PC-9 (cell line): ENCODE results near the gene ACSL5. TPM values are rescaled to one million over a fixed set of nuclear protein-coding genes. Genes with fewer than 3 reads are reported as not detected.

Source experiments
- BruUV-seq: library from RNA; stranded (reverse); fragments of 400-500 nt; replicated peaks from 2 replicates; lab custom pipeline; 2021; lab: Mats Ljungman, UMichigan
- CTCF ChIA-PET: fragments of 300-600 bp; sonication (Branson Sonifier 250); formaldehyde crosslinking; loops from one replicate; lab custom pipeline; 2022; ENCODE audit warnings: antibody characterized with exemption; lab: Charles Lee
- POLR2A ChIA-PET: fragments of 300-600 bp; sonication (Branson Sonifier 250); formaldehyde crosslinking; loops from one replicate; lab custom pipeline; 2022; ENCODE audit warnings: antibody characterized with exemption; ENCODE audit not compliant: unreplicated experiment; lab: Charles Lee
- DNase-seq, 2 experiments: peaks; one replicate each; pipeline versions ENCODE4 v3.0.0 to v3.0.0-alpha.2; 2015 to 2022; ENCODE audit warnings: mixed read lengths in 1 of 2
- H2AFZ ChIP-seq: fragments of 200-600 bp; sonication (generic); 2 replicates; pipeline ENCODE4 v1.8.1; 2017; ENCODE audit warnings: antibody characterized with exemption
- H3F3A ChIP-seq: fragments of 200-600 bp; sonication (generic); 2 replicates; pipeline ENCODE4 v1.8.1; 2017; ENCODE audit warnings: antibody characterized with exemption, mild to moderate bottlenecking, low read depth; ENCODE audit not compliant: insufficient read depth
- H3K27ac ChIP-seq: fragments of 200-600 bp; sonication (generic); 2 replicates; pipeline ENCODE4 v1.6.1; 2016; ENCODE audit warnings: mixed run types
- H3K27me3 ChIP-seq: fragments of 200-600 bp; sonication (generic); 2 replicates; pipeline ENCODE4 v1.6.1; 2016; ENCODE audit warnings: low read depth, mixed run types; ENCODE audit not compliant: insufficient read depth
- H3K36me3 ChIP-seq: fragments of 200-600 bp; sonication (generic); 2 replicates; pipeline ENCODE4 v1.6.1; 2016; ENCODE audit warnings: low read depth, mixed run types
- H3K4me1 ChIP-seq: fragments of 200-600 bp; sonication (generic); replicated peaks from 2 replicates; pipeline ENCODE4 v1.6.1; 2016; ENCODE audit warnings: mixed run types; ENCODE audit not compliant: insufficient read depth
- H3K4me2 ChIP-seq: fragments of 200-600 bp; sonication (generic); 2 replicates; pipeline ENCODE4 v1.6.1; 2017; ENCODE audit warnings: mixed run types
- H3K4me3 ChIP-seq: fragments of 200-600 bp; sonication (generic); 2 replicates; pipeline ENCODE4 v1.6.1; 2016; ENCODE audit warnings: mixed run types
- H3K79me2 ChIP-seq: fragments of 200-600 bp; sonication (generic); 2 replicates; pipeline ENCODE4 v1.6.1; 2017; ENCODE audit warnings: low read depth, mixed run types
- H3K9me2 ChIP-seq: fragments of 200-600 bp; sonication (generic); 2 replicates; pipeline ENCODE4 v1.8.1; 2017; ENCODE audit warnings: mild to moderate bottlenecking; ENCODE audit not compliant: insufficient read depth
- H3K9me3 ChIP-seq: fragments of 200-600 bp; sonication (generic); 2 replicates; pipeline ENCODE4 v1.8.1; 2016; ENCODE audit warnings: low read depth; ENCODE audit not compliant: insufficient read depth
- H4K20me1 ChIP-seq: fragments of 200-600 bp; sonication (generic); 2 replicates; pipeline ENCODE4 v1.8.1; 2017; ENCODE audit not compliant: insufficient read depth
- EZH2 ChIP-seq: fragments of 200-600 bp; sonication (generic); IDR thresholded peaks from 2 replicates; pipeline ENCODE4 v1.8.0; 2017; ENCODE audit warnings: antibody characterized with exemption, low read depth
- intact Hi-C: fragments of 100-400 bp; cut with micrococcal nuclease; formaldehyde crosslinking; loops from one replicate; pipeline ENCODE4 v1.10.0; 2022; ENCODE audit not compliant: unreplicated experiment
- total RNA-seq: library from RNA; stranded (reverse); gene quantifications from 2 replicates; pipeline ENCODE4 v1.2.3, GENCODE V29; 2021
- TF ChIP-seq, protein P1 (sequence below): fragments of 200-600 bp; sonication (generic); conservative IDR thresholded peaks from 2 replicates; pipeline ENCODE4 v1.6.1; 2017; ENCODE audit warnings: mixed run types, antibody characterized with exemption, mild to moderate bottlenecking, moderate library complexity

Gene ACSL5
- total RNA-seq, 1 experiment from 2014 or later = 21.4 TPM

DNA sequence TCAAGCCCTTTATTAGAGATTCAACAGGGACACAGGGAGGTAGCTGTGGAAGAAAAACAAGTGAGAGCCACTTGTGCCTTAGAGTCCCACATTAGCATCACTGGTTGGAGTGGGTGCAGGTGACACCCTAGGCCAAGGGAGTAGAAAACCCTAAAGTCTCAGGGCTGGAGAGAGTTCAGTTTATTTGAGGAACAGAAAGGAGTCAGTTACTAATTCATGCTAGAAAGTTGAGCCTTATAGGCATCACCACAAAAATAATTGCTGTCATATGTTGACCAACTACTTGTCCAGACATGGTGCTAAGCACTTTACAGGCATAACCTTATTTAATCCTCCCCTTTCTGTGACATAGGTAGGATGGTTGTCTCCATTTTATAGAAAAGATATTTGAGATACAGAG, 20.9 kb upstream of the ACSL5 start:
- TF ChIP-seq EZH2 = no peak
- TF ChIP-seq, protein P1, sequence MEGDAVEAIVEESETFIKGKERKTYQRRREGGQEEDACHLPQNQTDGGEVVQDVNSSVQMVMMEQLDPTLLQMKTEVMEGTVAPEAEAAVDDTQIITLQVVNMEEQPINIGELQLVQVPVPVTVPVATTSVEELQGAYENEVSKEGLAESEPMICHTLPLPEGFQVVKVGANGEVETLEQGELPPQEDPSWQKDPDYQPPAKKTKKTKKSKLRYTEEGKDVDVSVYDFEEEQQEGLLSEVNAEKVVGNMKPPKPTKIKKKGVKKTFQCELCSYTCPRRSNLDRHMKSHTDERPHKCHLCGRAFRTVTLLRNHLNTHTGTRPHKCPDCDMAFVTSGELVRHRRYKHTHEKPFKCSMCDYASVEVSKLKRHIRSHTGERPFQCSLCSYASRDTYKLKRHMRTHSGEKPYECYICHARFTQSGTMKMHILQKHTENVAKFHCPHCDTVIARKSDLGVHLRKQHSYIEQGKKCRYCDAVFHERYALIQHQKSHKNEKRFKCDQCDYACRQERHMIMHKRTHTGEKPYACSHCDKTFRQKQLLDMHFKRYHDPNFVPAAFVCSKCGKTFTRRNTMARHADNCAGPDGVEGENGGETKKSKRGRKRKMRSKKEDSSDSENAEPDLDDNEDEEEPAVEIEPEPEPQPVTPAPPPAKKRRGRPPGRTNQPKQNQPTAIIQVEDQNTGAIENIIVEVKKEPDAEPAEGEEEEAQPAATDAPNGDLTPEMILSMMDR = no peak
- no peaks in the 10 kb centered on the region for H3K9me2 ChIP-seq
- no peaks in the 10 kb centered on the region for H3K79me2 ChIP-seq
- no peaks in the 10 kb centered on the region for H3K4me1 ChIP-seq
- H3K4me3 ChIP-seq = no peak overlapping the region
- H2AFZ ChIP-seq = no peak overlapping the region
- no peaks in the 10 kb centered on the region for H3K36me3 ChIP-seq
- ChIA-PET CTCF (no interaction called here), POLR2A (no interaction called here)
- no TSS peak for BruUV-seq
- H3K4me2 ChIP-seq = no peak overlapping the region
- no peak for DNase-seq
- H3F3A ChIP-seq = no peaks in the 10 kb centered on the region
- H3K27ac ChIP-seq = no peak overlapping the region
- H3K9me3 ChIP-seq = no peaks in the 10 kb centered on the region
- H3K27me3 ChIP-seq = no peaks in the 10 kb centered on the region
- intact Hi-C loops = no loop called here
- H4K20me1 ChIP-seq = no peaks in the 10 kb centered on the region

DNA sequence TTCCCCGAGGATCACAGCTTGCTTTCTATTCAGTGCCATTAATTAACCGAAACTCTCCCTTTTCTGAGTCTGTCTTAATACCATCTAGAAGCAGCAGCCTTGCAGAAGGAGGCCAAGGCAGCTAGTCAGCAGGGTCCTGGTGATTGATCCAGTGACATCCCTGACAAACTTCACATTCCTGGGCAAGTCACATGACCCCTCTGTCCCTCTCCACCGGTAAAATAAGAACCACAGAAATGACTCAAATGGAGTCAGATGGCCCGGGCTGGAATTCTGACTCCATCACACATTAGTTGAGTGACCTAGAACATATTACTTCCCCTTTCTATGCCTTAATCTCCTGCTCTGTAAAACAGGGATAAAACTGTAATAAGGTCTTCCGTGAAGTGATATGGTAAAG, 17.2 kb upstream of the ACSL5 start:
- H3K27ac ChIP-seq = no peak overlapping the region
- H3K4me3 ChIP-seq = no peak overlapping the region
- intact Hi-C loops = no loop called here
- no peaks in the 10 kb centered on the region for H3K79me2 ChIP-seq
- ChIA-PET POLR2A (no interaction called here), CTCF (no interaction called here)
- H3K9me2 ChIP-seq = no peaks in the 10 kb centered on the region
- H3K9me3 ChIP-seq = no peaks in the 10 kb centered on the region
- no peak overlapping the region for H3K4me2 ChIP-seq
- H3K27me3 ChIP-seq = no peaks in the 10 kb centered on the region
- H4K20me1 ChIP-seq = no peaks in the 10 kb centered on the region
- H3F3A ChIP-seq = peaks cover 11% of the 10 kb centered on the region; the same call in 1 of the 2 replicates
- TF ChIP-seq, protein P1 = no peak
- BruUV-seq = no TSS peak
- no peaks in the 10 kb centered on the region for H3K36me3 ChIP-seq
- no peak for DNase-seq
- H2AFZ ChIP-seq = no peak overlapping the region
- H3K4me1 ChIP-seq = peaks cover 16% of the 10 kb centered on the region

DNA sequence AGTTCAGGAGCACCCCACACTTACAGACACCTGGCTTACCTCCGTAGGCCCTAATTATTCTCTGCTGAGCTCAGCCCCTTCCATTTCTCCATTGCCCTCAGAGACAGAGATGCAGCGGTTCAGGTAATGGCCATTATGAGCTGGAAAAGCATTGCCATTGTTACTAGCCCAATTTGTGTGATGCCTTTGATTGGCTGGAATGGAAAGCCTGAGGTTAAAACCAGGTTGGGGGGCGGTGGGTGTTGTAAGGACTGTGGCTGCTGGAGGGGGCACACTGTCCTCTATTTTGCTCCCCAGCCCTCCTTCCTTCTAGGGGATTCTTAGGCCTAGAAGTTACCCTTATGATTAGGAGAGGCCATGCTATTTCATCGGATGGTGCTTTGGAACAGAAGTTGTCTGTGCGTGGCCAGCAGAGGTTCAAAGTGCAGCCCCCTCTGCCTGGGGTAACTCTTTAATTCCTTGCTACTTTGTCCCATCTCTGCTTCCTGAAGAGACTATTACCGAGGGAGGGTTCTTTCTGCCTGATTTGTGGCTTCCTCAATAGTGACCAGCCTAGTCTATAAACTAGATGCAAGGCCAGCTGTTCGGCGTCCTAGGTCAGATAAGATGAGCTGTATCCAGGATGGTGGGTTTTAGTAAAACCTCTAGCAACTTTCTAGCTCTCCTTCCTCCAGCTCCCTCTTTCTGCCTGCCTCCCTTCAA, 14.2 kb upstream of the ACSL5 start:
- BruUV-seq = no TSS peak
- H3K79me2 ChIP-seq = no peaks in the 10 kb centered on the region
- H3K4me3 ChIP-seq = no peak overlapping the region
- no peaks in the 10 kb centered on the region for H3K9me3 ChIP-seq
- TF ChIP-seq EZH2 = no peak
- TF ChIP-seq, protein P1 = no peak
- no peak for DNase-seq
- H3F3A ChIP-seq = peaks cover 21% of the 10 kb centered on the region; the same call in 1 of the 2 replicates
- H3K4me2 ChIP-seq = no peak overlapping the region
- H3K27ac ChIP-seq = no peak overlapping the region
- POLR2A ChIA-PET = no interaction called here
- H2AFZ ChIP-seq = no peak overlapping the region
- CTCF ChIA-PET = no interaction called here
- no peaks in the 10 kb centered on the region for H3K27me3 ChIP-seq
- H3K36me3 ChIP-seq = no peaks in the 10 kb centered on the region
- H3K4me1 ChIP-seq = peaks cover 35% of the 10 kb centered on the region
- intact Hi-C loops = loop anchor here (5.0 kb wide), 1 partner anchor 43 kb away; no protein-coding TSS in a partner anchor
- no peaks in the 10 kb centered on the region for H4K20me1 ChIP-seq
- H3K9me2 ChIP-seq = no peaks in the 10 kb centered on the region
